ENCODE data around the gene CERCAM.

The CERCAM gene

GRCh38 chr9:128469070-128469469, 48.4 kb downstream of the CERCAM start:
- no peak for DNase-seq

GRCh38 chr9:128470560-128470959, 49.9 kb downstream of the CERCAM start:
- no peak for DNase-seq

DNA sequence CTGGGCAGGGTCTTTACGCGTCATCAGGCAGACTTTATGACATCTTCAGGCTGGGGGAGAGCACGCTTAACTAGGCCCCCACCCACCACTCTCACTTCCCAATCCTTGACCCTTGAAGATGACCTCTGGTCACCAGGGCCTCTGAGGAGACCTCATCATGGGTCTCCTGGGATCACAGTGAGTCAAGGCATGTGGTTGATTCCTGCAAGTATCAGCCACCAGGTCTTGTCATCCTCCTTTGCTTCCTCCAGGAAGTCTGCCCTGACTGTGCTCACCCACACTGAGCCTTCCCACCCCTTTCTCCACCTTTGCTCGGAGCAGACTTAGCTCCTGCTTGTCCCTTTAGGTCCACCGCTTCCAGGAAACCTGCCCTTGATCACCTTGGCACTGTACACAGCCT, 52.4 kb downstream of the CERCAM start:
- no peak for DNase-seq

DNA sequence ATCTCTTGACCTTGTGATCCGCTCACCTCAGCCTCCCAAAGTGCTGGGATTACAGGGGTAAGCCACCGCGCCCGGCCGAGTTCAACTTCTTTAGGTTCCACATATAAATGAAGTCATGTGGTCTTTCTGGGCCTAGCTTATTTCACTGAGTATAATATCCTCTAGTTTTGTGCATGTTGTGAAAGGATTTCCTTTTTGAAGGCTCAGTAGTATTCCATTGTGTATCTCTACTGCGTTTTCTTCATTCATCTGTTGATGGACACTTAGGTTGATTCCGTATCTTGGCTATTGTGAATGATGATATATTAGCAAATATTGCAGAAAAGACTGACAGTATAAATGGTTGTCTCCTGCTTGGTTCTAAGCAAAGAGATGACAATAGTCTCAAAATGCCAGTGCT, 55.2 kb downstream of the CERCAM start:
- DNase-seq, result no peak

DNA sequence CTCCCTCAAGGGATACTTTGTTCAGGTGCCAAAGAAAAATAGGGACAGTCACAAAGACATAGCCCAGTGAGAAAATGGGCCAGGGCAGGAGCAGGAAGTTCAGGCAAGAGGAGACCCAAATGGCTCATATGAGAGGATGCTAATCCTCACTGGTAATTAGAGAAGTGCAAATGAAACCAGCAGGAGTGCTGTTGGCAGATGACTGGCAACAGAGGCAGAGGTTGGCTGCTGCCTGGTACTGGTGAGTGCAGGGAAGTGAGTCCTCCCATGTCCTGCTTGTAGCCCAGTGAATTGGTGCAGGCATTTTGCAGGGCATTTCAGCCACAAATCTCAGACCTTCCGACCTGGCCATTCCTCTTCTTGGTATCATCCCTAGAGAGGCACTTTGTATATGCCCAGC, 58.6 kb downstream of the CERCAM start:
- no peak for DNase-seq

DNA sequence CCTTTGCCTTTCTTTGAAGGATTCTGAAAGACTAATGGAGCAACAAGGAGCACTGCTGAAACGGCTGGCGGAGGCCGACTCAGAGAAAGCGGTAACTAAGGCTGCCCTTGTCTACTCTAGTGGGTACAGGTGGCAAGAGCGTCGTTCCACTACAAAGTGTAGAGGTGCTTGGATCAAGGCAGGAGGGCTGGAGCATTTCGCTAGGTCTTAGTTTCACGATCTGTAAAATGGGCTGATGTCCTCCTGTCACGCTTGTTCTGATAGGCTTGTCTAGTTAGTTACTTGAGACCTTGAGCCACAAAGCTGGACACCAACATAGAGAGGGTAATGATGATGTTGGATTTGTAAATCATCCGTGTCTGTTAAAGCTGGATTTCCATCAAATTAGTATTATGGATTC, 60.9 kb downstream of the CERCAM start:
- DNase-seq, result no peak

DNA sequence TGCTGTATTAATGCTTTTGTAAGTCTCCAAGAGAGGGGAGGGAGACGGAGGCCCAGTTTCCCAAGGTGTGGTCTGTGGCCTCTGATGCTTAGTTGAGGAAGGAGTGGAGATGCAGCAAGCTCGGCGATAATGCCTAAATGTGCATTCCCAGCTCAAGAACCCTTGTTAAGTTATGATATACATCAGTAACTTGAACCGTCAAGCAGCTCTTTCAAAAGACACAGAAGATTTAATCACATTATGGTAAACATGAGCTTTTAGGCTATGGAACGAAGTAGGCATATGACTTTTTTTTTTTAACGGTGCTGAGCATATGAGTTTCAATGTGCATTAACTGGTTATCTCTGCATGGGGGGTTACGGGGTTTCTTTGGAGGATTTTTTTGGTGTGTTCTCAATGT, 61.5 kb downstream of the CERCAM start:
- no peak for DNase-seq

- DNase-seq, result no peak
These were observed 64.2 kb downstream of the CERCAM start for GRCh38 chr9:128484686-128485413.

DNA sequence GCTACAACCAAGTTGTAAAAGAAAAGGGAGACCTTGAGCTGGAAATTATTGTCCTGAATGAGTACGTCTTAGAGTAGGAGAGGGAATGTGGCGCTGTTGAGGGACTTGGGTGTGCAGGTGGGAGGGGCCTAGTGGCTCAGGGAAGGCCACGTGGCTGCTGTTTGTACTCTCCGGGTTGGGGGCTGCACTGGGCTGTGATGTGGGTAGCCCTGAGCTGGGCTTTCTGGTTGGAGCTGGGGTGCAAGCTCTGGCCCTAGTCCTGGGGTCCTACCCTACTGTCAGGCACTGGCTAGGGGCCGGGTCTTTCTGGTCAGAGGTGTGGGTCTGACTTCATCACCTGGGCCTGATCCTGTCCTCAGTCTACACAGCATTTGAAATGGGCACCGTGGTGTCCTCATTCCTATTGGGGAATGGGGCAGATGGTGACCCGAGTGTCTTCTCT, 64.8 kb downstream of the CERCAM start:
- no peak for DNase-seq

DNA sequence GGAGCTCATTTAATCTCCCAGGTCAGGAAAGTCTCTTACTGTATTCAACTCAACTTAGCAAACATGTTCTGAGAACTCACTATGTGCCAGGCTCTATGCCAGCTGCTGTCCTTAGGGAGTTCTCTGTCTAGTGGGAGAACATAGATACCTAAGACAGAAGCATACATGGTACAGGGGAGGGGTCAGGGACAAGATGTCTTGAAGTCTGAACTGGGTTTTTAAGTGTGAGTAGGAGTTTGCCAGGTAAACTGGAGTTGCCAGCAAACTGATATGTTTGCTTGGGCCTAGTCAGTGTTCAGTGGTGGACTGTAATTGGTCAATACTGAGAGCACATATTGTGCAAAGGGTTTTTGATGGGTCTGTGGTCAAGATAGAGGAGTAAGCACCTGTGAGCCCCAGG, 65.5 kb downstream of the CERCAM start:
- no peak for DNase-seq
